SK-N-SH treated with all-trans-retinoic acid at 6 μM for 48 hours (cell line): Measurements from ENCODE around the gene GRIN2D.

ENCODE experiments used
- PPARA ChIP-seq: fragments of 250-450 bp; sonication (Bioruptor Pico); IDR thresholded peaks from 2 replicates; pipeline ENCODE4 v1.5.0; 2020; ENCODE audit warnings: mild to moderate bottlenecking, borderline replicate concordance
- RARB ChIP-seq: fragments of 250-450 bp; sonication (Bioruptor Pico); IDR thresholded peaks from 2 replicates; pipeline ENCODE4 v1.8.0; 2021; ENCODE audit warnings: mild to moderate bottlenecking, moderate library complexity
- ZFP3 ChIP-seq: fragments of 250-450 bp; sonication (Bioruptor Pico); IDR thresholded peaks from 2 replicates; pipeline ENCODE4 v1.5.0; 2020; ENCODE audit warnings: mild to moderate bottlenecking, moderate library complexity
- ZFP30 ChIP-seq: fragments of 450-650 bp; formaldehyde crosslinking; IDR thresholded peaks from 2 replicates; pipeline ENCODE4 v1.5.0; 2022; ENCODE audit warnings: mild to moderate bottlenecking, moderate library complexity
- TF ChIP-seq, protein P1 (sequence below): fragments of 250-450 bp; sonication (Bioruptor Pico); IDR thresholded peaks from 2 replicates; pipeline ENCODE4 v1.8.0; 2020; ENCODE audit warnings: mild to moderate bottlenecking, moderate library complexity, borderline replicate concordance

DNA sequence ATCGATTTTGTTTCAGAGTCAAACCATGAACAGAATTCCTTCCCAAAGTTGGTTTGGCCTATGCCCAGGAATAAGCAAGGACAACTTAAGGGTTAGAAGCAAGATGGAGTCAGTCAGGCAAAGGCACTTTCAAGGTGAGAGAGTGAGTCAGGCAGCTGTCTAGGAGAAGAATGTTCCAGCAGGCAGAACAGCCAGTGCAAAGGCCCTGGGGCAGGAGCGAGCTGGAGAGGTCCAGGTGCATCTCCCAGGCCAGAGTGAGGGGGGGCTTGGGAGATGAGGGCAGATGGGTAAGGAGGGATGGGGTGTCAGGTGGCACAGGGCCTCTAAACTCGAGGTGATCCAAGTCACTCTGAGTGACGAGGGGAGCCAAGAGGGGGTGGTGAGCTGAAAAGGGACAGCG, 43.1 kb downstream of the GRIN2D start:
- TF ChIP-seq ZFP3 (CRISPR knock-in tag) (no peak), PPARA (CRISPR knock-in tag) (no peak), RARB (CRISPR knock-in tag) (no peak), ZFP30 (no peak)
- TF ChIP-seq, protein P1, sequence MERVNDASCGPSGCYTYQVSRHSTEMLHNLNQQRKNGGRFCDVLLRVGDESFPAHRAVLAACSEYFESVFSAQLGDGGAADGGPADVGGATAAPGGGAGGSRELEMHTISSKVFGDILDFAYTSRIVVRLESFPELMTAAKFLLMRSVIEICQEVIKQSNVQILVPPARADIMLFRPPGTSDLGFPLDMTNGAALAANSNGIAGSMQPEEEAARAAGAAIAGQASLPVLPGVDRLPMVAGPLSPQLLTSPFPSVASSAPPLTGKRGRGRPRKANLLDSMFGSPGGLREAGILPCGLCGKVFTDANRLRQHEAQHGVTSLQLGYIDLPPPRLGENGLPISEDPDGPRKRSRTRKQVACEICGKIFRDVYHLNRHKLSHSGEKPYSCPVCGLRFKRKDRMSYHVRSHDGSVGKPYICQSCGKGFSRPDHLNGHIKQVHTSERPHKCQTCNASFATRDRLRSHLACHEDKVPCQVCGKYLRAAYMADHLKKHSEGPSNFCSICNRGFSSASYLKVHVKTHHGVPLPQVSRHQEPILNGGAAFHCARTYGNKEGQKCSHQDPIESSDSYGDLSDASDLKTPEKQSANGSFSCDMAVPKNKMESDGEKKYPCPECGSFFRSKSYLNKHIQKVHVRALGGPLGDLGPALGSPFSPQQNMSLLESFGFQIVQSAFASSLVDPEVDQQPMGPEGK (CRISPR knock-in tag): no peak
